HG03108 (cell line): ENCODE measurements around the gene NNT.
"Not testable (repeated sequence)": the region's sequence is repeated elsewhere in the genome, so short reads cannot be mapped to it uniquely, and the experiment has no call there.

Experiments used
- ATAC-seq: cut with Tn5 transposase; IDR thresholded peaks from one replicate; pipeline ENCODE4 v1.9.1; 2021; ENCODE audit warnings: moderate library complexity; ENCODE audit not compliant: unreplicated experiment

NNT gene

DNA sequence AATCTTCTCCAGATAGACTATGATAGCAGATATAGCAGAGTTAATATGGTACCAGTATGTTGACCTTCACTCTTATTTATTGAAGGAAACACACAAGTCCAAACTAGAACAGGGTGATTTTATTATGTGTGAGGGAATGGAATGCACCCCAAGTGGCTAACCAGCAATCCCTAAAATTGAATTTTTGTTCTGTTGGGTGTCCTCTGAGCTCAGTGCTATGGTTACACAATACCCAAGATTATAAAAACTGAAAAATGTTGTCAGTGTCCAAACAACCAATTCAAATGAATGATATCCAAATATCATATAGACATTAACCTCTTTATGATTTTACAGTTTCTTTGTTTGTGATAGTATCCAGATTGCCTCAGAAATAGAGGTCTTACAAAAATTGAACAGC is 60.9 kb downstream of the NNT start:
- no peak for ATAC-seq

DNA sequence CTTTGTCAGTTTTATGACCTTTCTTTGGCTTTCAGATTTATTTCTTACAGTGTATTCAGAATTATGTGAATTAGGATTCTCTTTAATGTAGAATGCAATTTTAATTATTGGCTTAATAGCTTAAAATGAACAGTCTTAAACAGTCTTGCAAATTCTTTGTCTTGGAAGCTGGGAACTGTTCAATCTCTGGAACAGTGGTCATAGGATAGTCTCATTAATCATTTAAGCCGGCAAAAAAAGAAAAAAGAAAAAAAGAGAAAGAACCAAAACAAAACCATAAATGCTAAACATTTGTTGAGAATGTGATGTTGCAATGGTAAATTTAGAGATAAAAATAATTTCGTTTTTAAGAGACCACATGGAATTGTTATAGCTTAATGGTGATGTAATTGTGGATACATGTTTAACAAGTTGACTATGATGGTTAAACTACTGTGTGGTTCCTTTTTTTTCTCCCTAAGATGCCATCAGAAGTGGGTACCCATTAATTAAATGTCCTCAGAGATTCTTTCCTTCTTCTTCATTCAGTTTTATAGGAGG is 61.6 kb downstream of the NNT start:
- no peak for ATAC-seq

DNA sequence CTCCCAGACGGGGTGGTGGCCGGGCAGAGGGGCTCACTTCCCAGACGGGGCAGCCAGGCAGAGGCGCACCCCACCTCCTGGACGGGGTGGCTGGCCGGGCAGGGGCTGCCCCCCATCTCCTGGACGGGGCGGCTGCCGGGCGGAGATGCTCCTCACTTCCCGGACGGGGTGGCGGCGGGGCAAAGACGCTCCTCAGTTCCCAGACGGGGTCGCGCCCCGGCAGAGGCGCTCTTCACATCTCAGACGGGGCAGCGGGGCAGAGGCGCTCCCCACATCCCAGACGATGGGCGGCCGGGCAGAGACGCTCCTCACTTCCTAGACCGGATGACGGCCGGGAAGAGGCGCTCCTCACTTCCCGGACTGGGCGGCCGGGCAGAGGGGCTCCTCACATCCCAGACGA is 62.8 kb downstream of the NNT start:
- not testable (repeated sequence) for ATAC-seq

GRCh38 chr5:43666728-43667127 is 63.7 kb downstream of the NNT start:
- ATAC-seq, result not testable (repeated sequence)

GRCh38 chr5:43667379-43667778 is 64.4 kb downstream of the NNT start:
- not testable (repeated sequence) for ATAC-seq

DNA sequence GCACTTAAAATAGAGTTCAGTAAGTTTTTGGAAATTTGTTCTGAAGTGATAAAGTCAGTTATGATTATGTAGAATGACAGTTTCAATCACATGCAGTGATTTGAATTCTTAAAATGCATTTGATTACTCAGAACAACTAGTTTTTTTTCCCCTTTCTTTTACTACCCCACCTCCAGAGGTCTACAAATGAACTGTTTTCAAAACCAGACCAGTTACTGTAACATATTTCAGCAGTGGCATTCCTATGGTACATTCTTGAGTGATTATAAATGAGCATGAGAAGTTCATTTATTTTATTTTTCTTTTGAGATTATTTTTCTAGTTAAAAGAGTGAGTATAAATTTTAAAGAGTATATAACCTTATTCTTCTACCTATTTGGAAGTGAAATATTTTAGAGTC is 71.6 kb downstream of the NNT start:
- no peak for ATAC-seq

GRCh38 chr5:43675357-43675756 is 72.4 kb downstream of the NNT start:
- ATAC-seq, result no peak

DNA sequence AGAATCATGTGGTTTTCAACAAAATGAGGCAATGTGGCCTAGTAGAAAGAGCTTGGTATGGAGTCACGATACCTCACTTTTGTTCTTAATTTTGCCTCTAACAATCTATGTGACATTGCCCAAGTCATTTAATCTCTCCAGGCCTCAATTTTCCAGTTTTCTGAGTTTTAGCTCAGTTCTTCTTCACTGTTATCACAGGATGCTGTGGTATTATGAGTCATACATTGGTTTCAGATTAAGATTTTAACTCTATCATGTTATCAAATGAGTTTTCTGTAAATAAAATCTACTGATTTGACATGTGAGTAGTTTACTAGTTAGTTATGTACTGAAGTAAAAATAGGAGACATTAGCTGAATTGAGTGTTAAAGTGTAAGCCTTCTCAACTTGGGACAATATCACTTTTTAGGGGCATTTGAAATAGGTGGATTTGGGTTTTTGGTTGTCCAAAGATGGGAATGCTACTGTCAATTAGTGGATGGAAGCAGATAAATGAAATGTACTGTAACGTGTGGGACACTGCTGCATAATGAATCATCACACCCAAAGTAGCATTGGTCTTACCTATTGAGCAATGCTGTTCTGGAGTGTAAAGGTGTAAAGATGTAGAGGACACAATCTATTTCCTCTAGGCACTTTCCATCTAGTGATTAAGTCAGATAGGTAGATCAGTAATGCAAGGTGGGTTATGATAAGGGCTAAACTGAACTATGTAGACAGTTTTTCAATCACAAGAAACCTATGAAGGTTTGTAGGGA is 73.3 kb downstream of the NNT start:
- no peak for ATAC-seq

DNA sequence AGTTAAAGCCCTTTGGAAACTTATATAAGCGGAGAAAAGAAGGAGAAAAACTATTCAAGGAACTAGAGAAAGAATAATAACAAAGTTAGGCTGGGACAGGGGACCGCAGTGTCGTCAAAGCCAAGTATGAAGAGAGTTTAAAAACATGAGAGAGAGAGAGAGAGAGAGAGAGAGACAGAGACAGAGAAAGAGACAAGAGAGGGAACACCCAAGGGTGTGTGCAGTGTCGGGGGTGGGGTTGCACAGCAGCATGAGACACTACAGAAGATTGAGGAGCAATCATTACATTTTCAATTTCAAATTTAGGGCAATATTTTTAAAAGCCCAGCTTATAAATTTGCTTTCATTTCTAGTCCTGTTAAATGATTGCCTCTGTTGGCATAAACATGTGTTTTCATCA is 74.3 kb downstream of the NNT start:
- no peak for ATAC-seq

GRCh38 chr5:43679214-43679613 is 76.2 kb downstream of the NNT start:
- ATAC-seq, result no peak

GRCh38 chr5:43680286-43680685 is 77.3 kb downstream of the NNT start:
- ATAC-seq, result no peak

DNA sequence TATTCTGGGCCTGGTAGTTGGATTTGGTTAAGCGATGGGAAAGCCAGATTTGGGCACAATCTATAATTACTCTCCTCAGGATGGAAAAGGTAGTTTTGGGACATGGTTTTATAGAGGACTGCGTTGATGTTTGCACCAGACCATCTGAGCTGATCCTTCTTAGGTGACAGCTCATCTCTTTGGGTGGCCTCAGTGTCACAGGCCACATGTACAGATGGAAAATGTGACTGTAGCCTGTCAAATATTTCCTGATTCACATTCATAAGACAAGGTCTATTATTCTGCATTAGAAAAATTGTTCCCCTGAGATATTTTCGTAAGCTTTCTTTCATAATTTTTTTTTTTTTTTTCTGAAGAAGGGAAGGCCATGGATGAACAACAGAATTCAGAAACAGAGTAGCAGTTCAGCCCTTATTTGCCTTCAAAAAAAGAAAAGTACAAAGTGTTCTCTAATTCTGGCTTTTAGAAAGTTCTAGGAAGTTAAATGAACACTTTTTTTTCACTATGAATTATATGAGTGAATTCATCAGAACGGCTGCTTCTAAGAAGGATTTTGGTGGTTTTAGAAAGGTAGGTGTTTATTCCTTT is 81.0 kb downstream of the NNT start:
- no peak for ATAC-seq

- no peak for ATAC-seq
These were observed 82.4 kb downstream of the NNT start for GRCh38 chr5:43685252-43685950.

GRCh38 chr5:43687275-43687674 is 84.3 kb downstream of the NNT start:
- no peak for ATAC-seq

DNA sequence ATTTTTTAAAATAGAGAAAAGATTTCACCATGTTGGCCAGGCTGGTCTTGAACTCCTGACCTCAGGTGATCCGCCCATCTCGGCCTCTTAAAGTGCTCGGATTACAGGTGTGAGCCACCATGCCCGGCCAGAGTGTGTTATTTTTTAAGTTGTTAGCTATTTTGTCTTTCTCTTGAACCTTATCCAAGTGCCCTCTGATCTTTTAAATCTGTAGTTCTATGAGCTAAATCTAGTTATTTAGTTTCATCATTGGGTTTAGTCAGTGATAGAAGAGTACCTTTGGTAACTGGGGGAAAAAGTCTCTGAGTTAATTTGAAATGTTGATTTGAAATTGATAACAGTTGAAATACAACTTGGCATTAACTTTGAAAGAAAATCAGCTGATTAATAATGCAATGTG is 88.3 kb downstream of the NNT start:
- no peak for ATAC-seq

- ATAC-seq, result no peak
These were observed 88.9 kb downstream of the NNT start for GRCh38 chr5:43691893-43692292.

DNA sequence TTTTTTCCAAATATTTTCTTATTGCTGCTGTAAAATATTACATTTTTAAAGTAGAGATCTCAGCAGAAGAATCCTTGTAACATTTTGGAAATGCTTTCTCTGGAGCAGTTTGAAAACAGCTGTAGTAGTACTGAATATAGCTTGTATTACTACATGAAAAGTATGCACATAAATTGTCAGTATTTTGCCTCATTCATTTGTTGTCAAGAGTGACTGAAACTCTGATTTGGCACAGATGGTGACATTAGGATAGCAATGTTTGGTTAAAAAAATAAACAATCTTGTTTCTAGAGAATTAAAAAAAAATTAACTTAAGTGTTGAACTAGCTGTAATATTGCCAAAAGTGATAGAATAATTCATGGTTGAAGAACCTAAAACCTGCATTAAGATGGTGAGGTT is 90.4 kb downstream of the NNT start:
- ATAC-seq, result no peak

GRCh38 chr5:43694027-43694426 is 91.0 kb downstream of the NNT start:
- no peak for ATAC-seq

DNA sequence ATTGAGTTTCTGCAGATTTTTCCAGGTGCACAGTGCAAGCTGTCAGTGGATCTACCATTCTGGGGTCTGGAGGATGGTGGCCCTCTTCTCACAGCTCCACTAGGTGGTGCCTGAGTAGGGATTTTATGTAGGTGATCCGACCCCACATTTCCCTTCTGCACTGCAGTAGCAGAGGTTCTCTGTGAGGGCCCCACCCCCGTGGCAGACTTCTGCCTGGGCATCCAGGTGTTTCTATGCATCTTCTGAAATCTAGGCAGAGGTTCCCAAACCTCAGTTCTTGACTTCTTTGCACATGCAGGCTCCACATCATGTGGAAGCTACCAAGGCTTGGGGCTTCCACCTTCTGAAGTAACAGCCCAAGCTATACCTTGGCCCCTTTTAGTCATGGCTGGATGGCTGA is 93.5 kb downstream of the NNT start:
- not testable (repeated sequence) for ATAC-seq

- ATAC-seq, result no peak
These were observed 96.9 kb downstream of the NNT start for GRCh38 chr5:43699910-43700309.

DNA sequence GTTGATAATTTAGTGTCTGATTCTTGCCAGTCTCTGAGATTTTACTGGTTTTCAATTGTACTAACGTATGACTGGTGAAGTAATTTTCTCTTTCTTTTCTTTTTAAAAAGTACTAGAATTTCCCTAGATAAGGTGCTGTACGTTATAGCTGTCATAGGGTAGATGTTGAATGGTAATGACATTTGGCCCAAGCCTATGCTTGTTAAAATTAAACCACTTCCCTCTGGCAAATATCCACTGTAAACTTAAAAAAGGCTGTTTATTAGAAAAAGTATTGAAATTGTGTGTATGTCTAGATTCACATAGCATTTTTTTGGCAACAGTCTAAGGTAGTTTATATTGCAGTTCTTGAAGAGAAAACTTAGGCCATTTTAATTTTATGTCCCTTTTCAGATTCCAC is 97.6 kb downstream of the NNT start:
- no peak for ATAC-seq

DNA sequence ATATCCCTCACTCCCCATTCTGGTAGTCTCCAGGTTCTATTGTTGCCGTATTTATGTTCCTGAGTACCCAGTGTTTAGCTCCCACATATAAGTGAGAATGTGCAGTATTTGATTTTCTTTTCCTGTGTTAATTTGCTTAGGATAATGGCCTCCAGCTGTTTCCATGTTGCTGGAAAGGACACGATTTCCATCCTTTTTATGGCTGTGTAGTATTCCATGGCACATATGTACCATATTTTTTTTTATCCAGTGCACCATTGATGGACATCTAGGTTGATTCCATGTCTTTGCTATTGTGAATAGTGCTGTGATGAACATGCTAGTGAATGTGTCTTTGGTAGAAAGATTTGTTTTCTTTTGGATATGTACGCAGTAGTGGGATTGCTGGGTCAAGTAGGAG is 98.2 kb downstream of the NNT start:
- no peak for ATAC-seq
